Prostate gland (tissue), 2 donors: Measurements from ENCODE around the gene HADH. TPM values are rescaled to one million over a fixed set of nuclear protein-coding genes. Genes with fewer than 3 reads are reported as not detected.

Experiments
- DNase-seq: peaks from one replicate; pipeline ENCODE4 v3.0.0-alpha.2; 2019; ENCODE audit warnings: low spot score
- H3K27ac ChIP-seq, 2 donors: fragments of 200-600 bp; sonication (generic); 2 replicates each; pipeline ENCODE4 v1.5.1; 2017 to 2019
- H3K27me3 ChIP-seq: fragments of 200-600 bp; sonication (generic); replicated peaks from 2 replicates; pipeline ENCODE4 v1.5.1; 2019; ENCODE audit not compliant: insufficient read depth
- H3K36me3 ChIP-seq, 2 donors: fragments of 200-600 bp; sonication (generic); 1 replicate in 1 of 2; 2 replicates in 1 of 2; pipeline versions ENCODE4 v1.5.1 to v1.8.1; 2017 to 2019
- H3K4me1 ChIP-seq: fragments of 200-600 bp; sonication (generic); replicated peaks from 2 replicates; pipeline ENCODE4 v1.5.1; 2019
- H3K4me3 ChIP-seq, 2 donors: fragments of 200-600 bp; sonication (generic); 2 replicates each; pipeline ENCODE4 v1.5.1; 2017 to 2019
- H3K9me3 ChIP-seq: fragments of 200-600 bp; sonication (generic); 2 replicates; pipeline ENCODE4 v1.5.1; 2017
- CTCF ChIP-seq, 4 experiments: fragments of 200-600 bp in 2 of 4; fragments of 450-650 bp in 2 of 4; sonication (generic) in 2 of 4; IDR thresholded peaks; 1 replicate in 3 of 4; 2 replicates in 1 of 4; pipeline ENCODE4 v1.5.1; 2016 to 2019; ENCODE audit warnings: antibody characterized with exemption in 4 of 4, mild to moderate bottlenecking in 2 of 4, moderate library complexity in 2 of 4
- POLR2A ChIP-seq: fragments of 450-650 bp; IDR thresholded peaks from one replicate; pipeline ENCODE4 v1.6.1; 2016; ENCODE audit warnings: antibody characterized with exemption, mild to moderate bottlenecking
- POLR2AphosphoS5 ChIP-seq: sonication (generic); formaldehyde crosslinking; IDR thresholded peaks from one replicate; pipeline ENCODE4 v1.6.1; 2017; ENCODE audit warnings: antibody characterized with exemption
- WGBS: methylation state at CpG from one replicate; pipeline ENCODE4 v1.1.5; 2018; 5-methylcytosine and 5-hydroxymethylcytosine counted together
- intact Hi-C: fragments of 100-400 bp; cut with DNase I; formaldehyde crosslinking; loops from one replicate; pipeline ENCODE4 v1.14.2; 2022
- total RNA-seq, 2 donors: library from RNA; depleted of rRNA; stranded (reverse); fragments of >200 nt; gene quantifications; one replicate each; pipeline ENCODE4 v1.1.0, GENCODE V29; 2016

HADH gene
- 10 to 100 TPM; 69.0 to 75.2 TPM for total RNA-seq

DNA sequence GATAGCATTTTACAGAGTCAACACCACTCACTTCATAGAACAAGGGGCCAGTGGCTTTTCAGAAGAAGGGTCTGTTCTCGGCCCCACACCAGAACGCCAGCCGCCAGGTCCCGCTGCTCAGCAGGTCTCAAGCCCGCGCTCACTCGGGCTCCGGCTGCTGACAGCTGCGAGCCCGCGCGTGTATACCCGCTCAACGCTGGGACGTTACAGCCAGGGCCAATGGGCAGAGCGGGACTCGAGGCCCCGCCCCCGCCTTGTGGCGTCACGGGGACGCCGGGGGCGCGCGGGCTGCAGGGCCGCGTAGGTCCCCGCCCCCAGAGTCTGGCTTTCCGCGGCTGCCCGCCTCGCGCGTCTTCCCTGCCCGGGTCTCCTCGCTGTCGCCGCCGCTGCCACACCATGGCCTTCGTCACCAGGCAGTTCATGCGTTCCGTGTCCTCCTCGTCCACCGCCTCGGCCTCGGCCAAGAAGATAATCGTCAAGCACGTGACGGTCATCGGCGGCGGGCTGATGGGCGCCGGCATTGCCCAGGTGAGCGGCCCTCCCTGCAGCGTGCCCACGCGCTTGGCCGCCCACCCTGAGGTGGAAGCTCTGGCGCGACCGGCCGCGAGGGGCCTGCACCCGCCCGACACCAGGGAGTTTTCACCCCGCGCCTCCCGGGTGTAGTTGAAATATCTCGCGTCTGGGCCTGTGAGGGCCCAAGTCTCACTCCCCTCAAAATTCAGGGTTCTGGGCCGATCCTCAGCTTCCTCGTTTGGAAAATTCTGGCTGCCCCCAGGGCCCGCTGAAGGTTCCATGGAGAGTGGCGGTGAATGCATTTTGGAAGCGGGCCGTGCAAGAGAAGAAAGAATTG, at the start of gene HADH:
Gene HADH, plus strand, starts transcription at position 353 of the 850 bp plus-strand sequence. Its CDS starts 44 bp downstream, at position 397.
- Histone ChIP-seq H3K27ac (peak within 1 kb of the TSS; percentile 86 to 90), H3K27me3 (no peaks in the 10 kb centered on the region), H3K36me3 (no peaks in the 10 kb centered on the region), H3K9me3 (no peaks in the 10 kb centered on the region), H3K4me3 (peak within 1 kb of the TSS; percentile 73 to 89), H3K4me1 (no peaks in the 10 kb centered on the region)
- under 1% methylated on average over 41 of the region's 78 CpGs for WGBS
- intact Hi-C loops = loop anchor here (5.0 to 10.0 kb wide), 3 partner anchors 57 to 247 kb away; partner anchors contain the start of genes CYP2U1 and SGMS2
- TF ChIP-seq POLR2AphosphoS5 (peak; percentile 94), CTCF (IDR thresholded peaks at IDR 0.05) (peak in 1 of 4 experiments; percentile 22), POLR2A (peak; percentile 92)
- DNase-seq = peak; percentile 95

DNA sequence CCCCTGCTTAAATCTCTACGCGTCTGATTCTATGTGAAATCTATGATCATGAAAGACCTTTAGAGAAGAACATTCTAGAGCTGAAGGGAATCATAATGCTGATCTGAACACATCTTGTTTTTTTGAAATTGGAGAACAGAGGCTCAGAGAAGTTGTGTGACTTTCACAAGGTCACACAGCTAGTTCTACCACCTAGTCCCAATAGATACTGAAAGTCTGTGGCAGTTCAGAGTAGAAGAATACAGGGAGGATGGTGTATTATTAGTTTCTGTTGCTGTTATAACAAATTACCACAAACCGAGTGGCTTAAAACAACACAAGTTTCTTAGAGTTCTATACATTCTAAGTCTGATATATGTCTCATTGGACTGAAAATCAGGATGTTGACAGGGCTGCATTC, 43.9 kb upstream of the HADH start:
- WGBS = 98% methylated on average over 3 of the region's 3 CpGs

DNA sequence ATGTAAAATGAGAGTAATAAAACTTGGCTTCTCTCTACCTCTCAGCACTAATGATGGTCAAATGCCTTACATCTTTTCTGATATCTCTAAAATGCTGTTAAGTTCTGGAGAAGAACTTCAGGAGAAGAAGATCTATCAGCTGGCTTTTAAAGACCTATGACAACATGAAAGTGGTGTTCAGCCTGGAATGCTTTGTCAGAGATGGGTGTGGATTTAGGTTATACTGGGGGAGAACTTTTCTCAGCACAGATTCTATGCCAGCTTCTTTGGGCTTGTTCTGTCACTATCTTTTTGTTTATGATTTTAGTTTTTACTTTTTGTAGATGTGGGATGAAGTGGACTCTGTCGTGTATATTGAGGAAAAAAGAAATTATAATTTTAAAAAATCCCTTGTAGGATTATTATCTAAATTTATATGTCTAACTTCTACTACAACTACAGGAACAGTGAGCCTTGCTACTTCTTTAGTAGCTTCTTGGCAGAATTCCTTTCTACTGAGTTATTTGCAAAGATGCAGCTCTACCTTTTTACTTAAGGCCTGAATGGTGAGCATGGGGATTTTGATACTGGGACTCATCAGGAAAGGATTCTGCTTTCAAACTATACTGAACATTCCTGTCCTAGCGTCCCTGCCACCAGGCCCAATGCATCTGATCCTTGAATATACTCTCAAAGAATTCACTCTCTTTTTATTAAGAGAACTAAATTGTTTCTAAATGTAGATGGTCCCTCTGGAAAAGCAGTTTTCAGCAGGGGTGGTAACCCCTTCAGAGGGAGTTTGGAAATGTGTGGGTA, 38.7 kb upstream of the HADH start:
- Histone ChIP-seq H3K27me3 (no peaks in the 10 kb centered on the region), H3K36me3 (no peaks in the 10 kb centered on the region), H3K4me3 (no peak overlapping the region), H3K27ac (no peak overlapping the region), H3K4me1 (no peaks in the 10 kb centered on the region), H3K9me3 (no peaks in the 10 kb centered on the region)
- intact Hi-C loops = no loop called here
- TF ChIP-seq POLR2AphosphoS5 (no peak), POLR2A (no peak), CTCF (IDR thresholded peaks at IDR 0.05) (no peak)
- no peak for DNase-seq
- 92% methylated on average over 2 of the region's 2 CpGs for WGBS

More for the DNA sequence above, 43.9 kb upstream of the HADH start:
- Histone ChIP-seq H3K36me3 (no peaks in the 10 kb centered on the region), H3K27ac (no peak overlapping the region), H3K9me3 (no peaks in the 10 kb centered on the region), H3K4me3 (no peak overlapping the region), H3K4me1 (no peaks in the 10 kb centered on the region), H3K27me3 (no peaks in the 10 kb centered on the region)
- TF ChIP-seq POLR2AphosphoS5 (no peak), POLR2A (no peak), CTCF (IDR thresholded peaks at IDR 0.05) (no peak)
- DNase-seq = no peak
- intact Hi-C loops = no loop called here

DNA sequence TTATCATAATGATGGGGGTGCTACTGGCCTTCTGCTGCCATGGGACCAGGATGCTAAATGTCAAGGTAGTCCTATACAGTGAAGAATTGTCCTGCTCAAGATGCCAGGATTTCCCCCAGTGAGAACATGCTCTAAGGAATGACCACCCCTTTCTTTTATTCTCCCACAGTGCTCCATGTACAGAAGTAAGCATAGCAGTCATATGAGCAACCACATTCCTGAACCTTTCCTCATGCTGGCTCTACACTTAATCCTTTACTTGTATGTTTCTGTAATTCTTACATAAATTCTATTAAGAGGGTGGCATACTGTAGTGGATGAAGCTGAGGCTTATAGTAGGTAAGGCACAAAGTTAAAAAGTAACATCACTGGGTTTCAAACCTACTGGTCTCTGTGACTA, 38.1 kb upstream of the HADH start:
- H3K27me3 ChIP-seq = no peaks in the 10 kb centered on the region
- no peak for TF ChIP-seq CTCF (IDR thresholded peaks at IDR 0.05)
- no peak for TF ChIP-seq POLR2AphosphoS5
- TF ChIP-seq POLR2A = no peak
- no peak overlapping the region for H3K4me3 ChIP-seq
- H3K36me3 ChIP-seq = no peaks in the 10 kb centered on the region
- H3K9me3 ChIP-seq = no peaks in the 10 kb centered on the region
- DNase-seq = no peak
- H3K27ac ChIP-seq = no peak overlapping the region
- no peaks in the 10 kb centered on the region for H3K4me1 ChIP-seq
- intact Hi-C loops = no loop called here
